GM13977 (cell line): Measurements from ENCODE around the gene HOXD1.

ENCODE experiments used
- DNase-seq: peaks from one replicate; pipeline ENCODE4 v3.0.0; 2012; ENCODE audit warnings: low spot score
- in situ Hi-C: fragments of 300-500 bp; cut with MboI; formaldehyde crosslinking; loops from one replicate; pipeline ENCODE4 v1.12.0; 2022; ENCODE audit warnings: low sequenced_read_pairs, low pct_unique_long_range_greater_than_20kb, mixed read lengths, inconsistent platforms; ENCODE audit not compliant: unreplicated experiment
- TF ChIP-seq, protein P1 (sequence below): IDR thresholded peaks from 2 replicates; pipeline ENCODE4 v1.5.1; 2012; ENCODE audit warnings: mild to moderate bottlenecking, control low read depth; ENCODE audit not compliant: insufficient read depth; ENCODE audit errors: extremely low read depth, missing control alignments

Gene HOXD1

DNA sequence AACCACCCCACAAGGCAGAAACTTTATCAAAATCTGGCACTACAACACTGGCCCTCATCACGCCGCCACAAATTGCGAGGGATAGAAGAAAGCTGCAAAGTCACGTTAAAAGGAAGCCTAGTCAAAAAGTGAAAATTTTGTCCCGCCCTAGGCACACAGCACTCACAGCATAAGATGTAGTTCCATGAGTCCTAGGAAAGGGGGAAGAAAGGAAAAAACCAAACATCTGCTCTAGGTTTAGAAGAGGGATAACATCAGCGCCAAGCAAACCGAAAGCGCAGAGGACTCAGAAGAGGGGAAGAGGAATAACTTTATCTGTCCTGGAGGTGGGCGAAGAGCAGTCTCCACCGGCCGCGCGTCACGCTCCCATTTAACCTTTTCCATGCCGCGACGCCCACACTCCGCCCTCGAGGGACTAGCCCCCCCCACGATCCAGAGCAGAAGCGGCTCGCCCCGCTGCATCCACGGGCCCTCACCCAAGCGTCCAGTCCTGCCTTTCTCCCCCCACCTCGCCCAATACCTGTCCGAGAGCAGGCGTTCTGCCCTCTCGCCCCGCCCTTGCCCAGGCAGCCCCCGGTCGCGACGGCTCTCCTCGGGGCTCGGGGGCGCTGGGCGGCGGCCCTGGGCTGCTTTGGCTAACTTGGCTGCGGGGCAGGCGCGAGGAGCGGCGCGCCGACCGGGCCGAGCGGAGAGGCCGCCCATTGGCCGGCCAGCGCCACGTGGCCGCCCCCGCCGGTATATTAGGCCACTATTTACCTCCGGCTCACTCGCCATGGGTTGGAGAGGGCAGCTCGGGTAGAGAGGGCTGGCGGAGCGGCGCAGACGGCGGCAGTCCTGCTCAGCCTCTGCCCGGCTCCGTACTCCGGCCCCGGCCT is at the start of gene HOXD1:
HOXD1 (plus strand) TSS at position 770 of the 875 bp plus-strand sequence. CDS start 134 bp downstream, outside the sequence.
- peak; percentile 54 for DNase-seq
- in situ Hi-C loops, result no loop called here
- TF ChIP-seq, protein P1, sequence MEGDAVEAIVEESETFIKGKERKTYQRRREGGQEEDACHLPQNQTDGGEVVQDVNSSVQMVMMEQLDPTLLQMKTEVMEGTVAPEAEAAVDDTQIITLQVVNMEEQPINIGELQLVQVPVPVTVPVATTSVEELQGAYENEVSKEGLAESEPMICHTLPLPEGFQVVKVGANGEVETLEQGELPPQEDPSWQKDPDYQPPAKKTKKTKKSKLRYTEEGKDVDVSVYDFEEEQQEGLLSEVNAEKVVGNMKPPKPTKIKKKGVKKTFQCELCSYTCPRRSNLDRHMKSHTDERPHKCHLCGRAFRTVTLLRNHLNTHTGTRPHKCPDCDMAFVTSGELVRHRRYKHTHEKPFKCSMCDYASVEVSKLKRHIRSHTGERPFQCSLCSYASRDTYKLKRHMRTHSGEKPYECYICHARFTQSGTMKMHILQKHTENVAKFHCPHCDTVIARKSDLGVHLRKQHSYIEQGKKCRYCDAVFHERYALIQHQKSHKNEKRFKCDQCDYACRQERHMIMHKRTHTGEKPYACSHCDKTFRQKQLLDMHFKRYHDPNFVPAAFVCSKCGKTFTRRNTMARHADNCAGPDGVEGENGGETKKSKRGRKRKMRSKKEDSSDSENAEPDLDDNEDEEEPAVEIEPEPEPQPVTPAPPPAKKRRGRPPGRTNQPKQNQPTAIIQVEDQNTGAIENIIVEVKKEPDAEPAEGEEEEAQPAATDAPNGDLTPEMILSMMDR, result no peak

- TF ChIP-seq, protein P1, result no peak
- no peak for DNase-seq
- in situ Hi-C loops, result loop anchor here (5.0 kb wide), 1 partner anchor 498 kb away; no protein-coding TSS in a partner anchor
These were observed 49.4 kb upstream of the HOXD1 start for GRCh38 chr2:176138923-176139660.

DNA sequence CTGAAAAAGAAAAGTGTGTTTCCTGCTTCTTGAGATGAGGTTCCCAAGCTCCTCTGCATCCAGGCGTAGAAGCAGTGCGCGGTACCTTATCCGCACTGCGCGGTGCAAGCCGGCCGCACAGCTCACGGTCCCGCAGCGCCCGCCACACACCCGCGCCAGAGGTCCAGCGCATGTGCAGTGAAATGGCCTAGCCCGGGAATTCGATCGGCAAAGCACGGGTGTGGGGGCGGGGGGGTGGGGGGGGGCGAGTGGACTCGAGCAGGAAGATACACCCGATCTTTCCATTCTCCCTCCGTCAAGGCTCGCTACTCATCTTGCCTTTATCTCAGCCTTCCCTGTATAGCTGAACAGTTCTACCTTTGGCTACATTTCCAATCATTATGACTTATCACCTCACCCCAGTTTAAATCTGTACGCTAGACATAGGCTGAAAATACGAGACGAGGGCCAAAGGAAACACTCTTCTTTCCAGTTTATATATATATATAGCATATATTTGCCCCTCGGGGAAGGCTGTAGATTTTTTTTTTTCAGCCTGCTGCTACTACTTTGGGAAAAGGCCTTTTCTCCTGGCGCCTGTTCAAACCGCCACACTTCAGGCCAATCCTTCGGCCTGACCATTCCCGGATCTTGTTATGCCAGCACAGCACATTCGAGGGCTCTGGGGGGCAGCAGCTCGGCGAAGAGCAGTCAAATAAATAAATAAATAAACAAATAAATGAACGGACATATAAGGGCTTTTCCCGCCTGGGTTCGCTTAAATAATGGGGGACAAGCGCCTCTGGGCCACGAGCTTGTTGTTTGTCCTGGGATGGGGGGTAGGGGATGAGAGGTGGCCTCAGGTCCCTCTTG is 48.6 kb upstream of the HOXD1 start:
- in situ Hi-C loops, result loop anchor here (5.0 to 10.0 kb wide), 2 partner anchors 315 to 497 kb away; no protein-coding TSS in a partner anchor

DNA sequence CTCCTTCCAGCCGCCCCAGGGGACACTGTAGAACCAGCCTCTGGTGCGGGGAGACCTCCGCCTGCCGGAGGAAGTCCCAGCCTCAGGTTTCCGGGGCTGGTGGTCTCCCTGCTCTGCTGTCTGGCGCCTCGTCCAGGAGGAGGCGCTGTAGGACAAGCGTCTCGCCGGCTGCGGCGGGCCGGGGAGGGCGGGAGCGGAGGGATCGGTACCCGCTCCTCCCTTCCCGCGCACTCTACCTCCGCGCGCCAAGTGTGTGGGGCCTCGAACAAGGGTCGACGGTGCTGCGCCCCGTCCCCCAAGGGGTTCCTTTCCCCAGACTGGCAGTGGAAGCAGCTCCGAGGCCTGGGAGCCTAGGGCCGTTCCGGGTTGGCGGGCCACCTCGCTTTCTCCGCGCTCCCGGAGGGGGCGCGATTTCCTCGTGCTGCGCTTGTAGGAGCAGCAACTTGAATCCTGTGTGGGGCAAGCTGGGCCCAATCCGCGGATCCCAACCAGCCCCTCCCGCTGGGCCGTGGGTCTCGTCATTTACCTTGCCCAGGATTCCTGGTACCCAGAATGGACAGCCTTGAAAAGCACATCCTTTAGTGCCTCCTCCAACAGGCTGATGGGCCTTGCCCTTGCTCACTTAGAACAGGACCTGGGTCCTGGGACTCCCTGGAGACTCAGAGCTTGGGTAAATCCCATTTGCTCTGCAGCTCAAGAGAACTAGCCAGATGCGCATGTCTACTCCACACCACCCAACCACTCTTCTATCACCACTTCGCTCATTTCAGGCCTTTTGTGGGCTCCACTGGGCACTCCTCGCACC is 47.8 kb upstream of the HOXD1 start:
- DNase-seq, result peak; percentile 95
- in situ Hi-C loops, result loop anchor here (10.0 kb wide), 1 partner anchor 314 kb away; no protein-coding TSS in a partner anchor
- TF ChIP-seq, protein P1, result peak; percentile 99

More for the DNA sequence above, 48.6 kb upstream of the HOXD1 start:
- DNase-seq, result no peak
- TF ChIP-seq, protein P1, result no peak

- no peak for DNase-seq
- TF ChIP-seq, protein P1, result no peak
- in situ Hi-C loops, result loop anchor here (10.0 kb wide), 1 partner anchor 313 kb away; no protein-coding TSS in a partner anchor
These were observed 46.2 kb upstream of the HOXD1 start for GRCh38 chr2:176142281-176142680.
